IMR-90 (cell line): ENCODE data around the gene NDST3. TPM values are rescaled to one million over a fixed set of nuclear protein-coding genes. Genes with fewer than 3 reads are reported as not detected.

Experiments used
- ATAC-seq: fragments of 200-7000 bp; cut with Tn5 transposase; 2 replicates; pipeline ENCODE4 v1.9.1; 2020; ENCODE audit warnings: low read depth, mild to moderate bottlenecking, moderate library complexity
- BruUV-seq: library from RNA; stranded (reverse); fragments of 400-500 nt; replicated peaks from 2 replicates; lab custom pipeline; 2021; lab: Mats Ljungman, UMichigan
- CTCF ChIA-PET: fragments of 300-600 bp; formaldehyde crosslinking; extraction: SDS; loops from one replicate; lab custom pipeline; 2021; ENCODE audit warnings: antibody characterized with exemption; lab: Yijun Ruan, JAX
- POLR2A ChIA-PET: fragments of 300-600 bp; sonication (Branson Sonifier 250); formaldehyde crosslinking; loops from one replicate; lab custom pipeline; 2022; ENCODE audit warnings: antibody characterized with exemption; ENCODE audit not compliant: unreplicated experiment; lab: Charles Lee
- DNase-seq: peaks from one replicate; pipeline ENCODE4 v3.0.0; 2013
- H2AFZ ChIP-seq: replicated peaks from 2 replicates; pipeline ENCODE3; 2013; ENCODE audit warnings: low read length, mild to moderate bottlenecking; ENCODE audit not compliant: poor library complexity
- H2AK5ac ChIP-seq: 2 replicates; pipeline ENCODE4 v1.6.1; 2013; ENCODE audit warnings: low read depth, low read length, inconsistent platforms
- H2AK9ac ChIP-seq: replicated peaks from 2 replicates; pipeline ENCODE3; 2013; ENCODE audit warnings: mild to moderate bottlenecking, low read depth, low read length, moderate library complexity; ENCODE audit not compliant: poor library complexity
- H2BK120ac ChIP-seq: 2 replicates; pipeline ENCODE4 v1.6.1; 2013; ENCODE audit warnings: low read depth, low read length, inconsistent platforms
- H2BK15ac ChIP-seq: 3 replicates; pipeline ENCODE4 v1.6.1; 2013; ENCODE audit warnings: low read depth, low read length, inconsistent platforms
- H2BK20ac ChIP-seq: 2 replicates; pipeline ENCODE4 v1.6.1; 2013; ENCODE audit warnings: low read depth, mild to moderate bottlenecking, inconsistent platforms, low read length, moderate library complexity
- H2BK5ac ChIP-seq: 2 replicates; pipeline ENCODE4 v1.6.1; 2013; ENCODE audit warnings: mild to moderate bottlenecking, low read depth, low read length, inconsistent platforms; ENCODE audit not compliant: poor library complexity, severe bottlenecking
- H3K14ac ChIP-seq: replicated peaks from 2 replicates; pipeline ENCODE4 v1.6.1; 2013; ENCODE audit warnings: low read depth, low read length, inconsistent platforms
- H3K18ac ChIP-seq: 2 replicates; pipeline ENCODE4 v1.6.1; 2013; ENCODE audit warnings: low read depth, low read length, control low read depth
- H3K23ac ChIP-seq: 2 replicates; pipeline ENCODE4 v1.6.1; 2013; ENCODE audit warnings: low read depth, low read length, inconsistent platforms
- H3K27ac ChIP-seq: 2 replicates; pipeline ENCODE4 v1.5.1; 2013; ENCODE audit warnings: mild to moderate bottlenecking, control low read depth, low read length; ENCODE audit not compliant: insufficient read depth
- H3K27me3 ChIP-seq: 2 replicates; pipeline ENCODE4 v1.6.1; 2013; ENCODE audit warnings: low read length; ENCODE audit not compliant: control insufficient read depth, insufficient read depth
- H3K36me3 ChIP-seq: 2 replicates; pipeline ENCODE4 v1.6.1; 2013; ENCODE audit warnings: low read length, mixed read lengths; ENCODE audit not compliant: control insufficient read depth, insufficient read depth
- H3K4ac ChIP-seq: 2 replicates; pipeline ENCODE4 v1.6.1; 2013; ENCODE audit warnings: low read depth, low read length, inconsistent platforms
- H3K4me1 ChIP-seq: 2 replicates; pipeline ENCODE4 v1.6.1; 2013; ENCODE audit warnings: low read length, mixed read lengths; ENCODE audit not compliant: control insufficient read depth, insufficient read depth
- H3K4me2 ChIP-seq: 2 replicates; pipeline ENCODE4 v1.6.1; 2013; ENCODE audit warnings: low read depth, mild to moderate bottlenecking, control low read depth, low read length, moderate library complexity
- H3K4me3 ChIP-seq: 2 replicates; pipeline ENCODE4 v1.5.1; 2013; ENCODE audit warnings: low read depth, mild to moderate bottlenecking, control low read depth, low read length, moderate library complexity; ENCODE audit not compliant: insufficient read depth
- H3K56ac ChIP-seq: 2 replicates; pipeline ENCODE4 v1.6.1; 2013; ENCODE audit warnings: low read length, inconsistent platforms; ENCODE audit not compliant: insufficient read depth; ENCODE audit errors: extremely low read depth
- H3K79me1 ChIP-seq, 2 experiments: 2 replicates each; pipeline ENCODE4 v1.6.1; 2013; ENCODE audit warnings: low read length in 2 of 2, inconsistent platforms in 1 of 2, low read depth in 1 of 2
- H3K9ac ChIP-seq: 2 replicates; pipeline ENCODE4 v1.6.1; 2013; ENCODE audit warnings: low read depth, low read length, control low read depth
- H3K9me1 ChIP-seq: 2 replicates; pipeline ENCODE4 v1.6.1; 2013; ENCODE audit warnings: low read length, inconsistent platforms; ENCODE audit not compliant: insufficient read depth
- H3K9me3 ChIP-seq: 2 replicates; pipeline ENCODE4 v1.6.1; 2013; ENCODE audit warnings: low read length; ENCODE audit not compliant: control insufficient read depth, insufficient read depth
- H4K20me1 ChIP-seq: 2 replicates; pipeline ENCODE4 v1.6.1; 2013; ENCODE audit warnings: low read length, inconsistent platforms; ENCODE audit not compliant: insufficient read depth
- H4K5ac ChIP-seq: 2 replicates; pipeline ENCODE4 v1.6.1; 2013; ENCODE audit warnings: mild to moderate bottlenecking, low read depth, low read length, control low read depth
- H4K8ac ChIP-seq, 2 experiments: 2 replicates each; pipeline ENCODE4 v1.6.1; 2013; ENCODE audit warnings: low read depth in 2 of 2, low read length in 2 of 2, control low read depth in 1 of 2, inconsistent platforms in 1 of 2
- H4K91ac ChIP-seq: 2 replicates; pipeline ENCODE4 v1.6.1; 2013; ENCODE audit warnings: low read depth, low read length, inconsistent platforms; ENCODE audit not compliant: insufficient read depth
- ELK1 ChIP-seq: fragments of 150-350 bp; IDR thresholded peaks from 2 replicates; pipeline ENCODE4 v1.6.1; 2016; ENCODE audit warnings: low read depth, mild to moderate bottlenecking, low read length, moderate library complexity, borderline replicate concordance
- FOS ChIP-seq: fragments of 150-350 bp; IDR thresholded peaks from 2 replicates; pipeline ENCODE4 v1.6.1; 2016; ENCODE audit warnings: low read depth, low read length
- MAZ ChIP-seq: IDR thresholded peaks from 2 replicates; pipeline ENCODE4 v1.6.1; 2012; ENCODE audit warnings: low read depth, mild to moderate bottlenecking, low read length, improper control_type of control experiment, moderate library complexity, borderline replicate concordance
- MXI1 ChIP-seq: IDR thresholded peaks from 2 replicates; pipeline ENCODE4 v1.6.1; 2012; ENCODE audit warnings: low read depth, mild to moderate bottlenecking, low read length, moderate library complexity, borderline replicate concordance
- POLR2A ChIP-seq: IDR thresholded peaks from 2 replicates; pipeline ENCODE4 v1.6.1; 2012; ENCODE audit warnings: mild to moderate bottlenecking, low read depth, low read length
- RAD21 ChIP-seq: IDR thresholded peaks from 2 replicates; pipeline ENCODE4 v1.6.1; 2012; ENCODE audit warnings: low read length, improper control_type of control experiment
- RCOR1 ChIP-seq: IDR thresholded peaks from 2 replicates; pipeline ENCODE4 v1.6.1; 2012; ENCODE audit warnings: mild to moderate bottlenecking, low read length, improper control_type of control experiment; ENCODE audit not compliant: insufficient replicate concordance
- SMC3 ChIP-seq: fragments of 150-350 bp; IDR thresholded peaks from 2 replicates; pipeline ENCODE4 v1.6.1; 2016; ENCODE audit warnings: low read depth, mild to moderate bottlenecking, antibody characterized with exemption, low read length, moderate library complexity
- WGBS, 2 experiments: methylation state at CpG; one replicate each; pipeline versions ENCODE4 v1.1.5 to v1.1.7; 2013; ENCODE audit warnings: missing lambda C conversion rate in 2 of 2; ENCODE audit not compliant: insufficient read length in 1 of 2; ENCODE audit errors: extremely low coverage in 2 of 2; 5-methylcytosine and 5-hydroxymethylcytosine counted together
- dilution Hi-C: fragments of 300-500 bp; cut with HindIII; formaldehyde crosslinking; loops from one replicate; pipeline ENCODE4 v1.14.3; 2018; ENCODE audit warnings: low sequenced_read_pairs; ENCODE audit not compliant: unreplicated experiment
- in situ Hi-C: fragments of 300-500 bp; cut with MboI; formaldehyde crosslinking; loops from 3 replicates; pipeline ENCODE4 v1.14.3; 2019; ENCODE audit warnings: low sequenced_read_pairs, inconsistent platforms, mixed read lengths
- intact Hi-C: fragments of 100-400 bp; cut with micrococcal nuclease; formaldehyde crosslinking; loops from 2 replicates; pipeline ENCODE4 v1.10.0; 2022
- polyA plus RNA-seq, 3 experiments: library from polyadenylated mRNA; depleted of rRNA; stranded (reverse); fragments of >200 nt; gene quantifications; 2 replicates each; pipeline ENCODE4 v1.2.3, GENCODE V29; 2012; ENCODE audit warnings: low replicate concordance in 1 of 3
- total RNA-seq: library from RNA; depleted of rRNA; stranded (reverse); fragments of >200 nt; gene quantifications from 2 replicates; pipeline ENCODE4 v1.2.3, GENCODE V29; 2012
- TF ChIP-seq, protein P1 (sequence below): conservative IDR thresholded peaks from 2 replicates; pipeline ENCODE4 v1.5.1; 2012; ENCODE audit warnings: mild to moderate bottlenecking, low read depth, low read length, improper control_type of control experiment

The NDST3 gene
- total and polyA plus RNA-seq, 2 of the 4 experiments (the other 2 are of a cell fraction) = 0.10 to 0.18 TPM

DNA sequence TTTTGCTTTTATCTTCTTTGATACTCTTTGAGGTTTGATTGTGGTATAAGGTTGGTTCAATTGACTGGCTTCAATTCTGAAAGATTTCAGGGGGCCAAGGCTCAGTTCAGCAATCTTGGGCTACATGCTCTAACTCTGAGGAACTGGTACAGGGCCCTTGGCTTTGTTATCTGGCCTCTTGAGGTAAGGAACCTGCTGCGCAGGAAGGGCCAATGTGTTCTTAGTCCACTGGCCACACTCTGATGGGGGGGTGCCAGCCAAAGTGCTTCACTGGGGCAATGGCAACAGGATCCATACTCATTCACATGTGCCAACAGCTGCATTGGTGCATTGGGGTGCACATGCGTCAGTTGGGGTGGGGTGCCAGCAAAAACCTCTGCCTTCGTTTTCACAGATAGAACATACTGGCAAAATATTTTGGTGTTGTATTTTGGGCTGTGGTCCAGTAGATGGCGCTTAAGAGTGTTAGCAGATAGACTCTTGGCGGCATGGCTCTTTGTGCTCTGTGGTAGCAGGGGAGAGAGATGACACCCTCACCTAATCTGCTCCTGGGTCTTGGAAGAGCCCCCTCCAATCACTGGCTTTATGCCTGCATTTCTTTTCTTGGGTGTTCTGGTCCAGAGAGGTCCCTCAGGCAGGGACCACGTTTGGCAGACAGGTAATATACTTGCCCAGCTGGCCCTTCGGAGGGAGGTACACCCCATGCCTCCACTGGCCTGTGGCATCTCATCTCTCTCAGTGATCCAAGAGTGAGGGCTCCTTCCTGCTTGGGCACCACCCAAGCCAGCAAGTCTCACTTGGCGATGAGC lies 42.9 kb downstream of the NDST3 start:
- no peak overlapping the region for H3K14ac ChIP-seq
- no peak overlapping the region for H2AK9ac ChIP-seq
- H3K9me1 ChIP-seq = no peaks in the 10 kb centered on the region
- intact Hi-C loops (loop anchor here (2.0 kb wide), 1 partner anchor 148 kb away; no protein-coding TSS in a partner anchor), in situ Hi-C loops (loop anchor here (5.0 kb wide), 1 partner anchor 145 kb away; no protein-coding TSS in a partner anchor), dilution Hi-C loops (no loop called here)
- DNase-seq (peak; percentile 34), ATAC-seq (peak; percentile 56)
- H3K27ac ChIP-seq = no peak overlapping the region
- H3K23ac ChIP-seq = no peak overlapping the region
- POLR2A ChIA-PET = no interaction called here
- no peak overlapping the region for H4K91ac ChIP-seq
- H2AK5ac ChIP-seq = no peak overlapping the region; the same call in 1 of the 2 replicates
- H3K27me3 ChIP-seq = no peaks in the 10 kb centered on the region
- no peak overlapping the region for H2BK5ac ChIP-seq
- no peak for TF ChIP-seq MAZ
- no peak for TF ChIP-seq MXI1
- TF ChIP-seq RAD21 = peak; percentile 63
- no peak for TF ChIP-seq RCOR1
- TF ChIP-seq SMC3 = peak; percentile 65
- no peak for TF ChIP-seq POLR2A
- no peak for TF ChIP-seq ELK1
- TF ChIP-seq, protein P1, sequence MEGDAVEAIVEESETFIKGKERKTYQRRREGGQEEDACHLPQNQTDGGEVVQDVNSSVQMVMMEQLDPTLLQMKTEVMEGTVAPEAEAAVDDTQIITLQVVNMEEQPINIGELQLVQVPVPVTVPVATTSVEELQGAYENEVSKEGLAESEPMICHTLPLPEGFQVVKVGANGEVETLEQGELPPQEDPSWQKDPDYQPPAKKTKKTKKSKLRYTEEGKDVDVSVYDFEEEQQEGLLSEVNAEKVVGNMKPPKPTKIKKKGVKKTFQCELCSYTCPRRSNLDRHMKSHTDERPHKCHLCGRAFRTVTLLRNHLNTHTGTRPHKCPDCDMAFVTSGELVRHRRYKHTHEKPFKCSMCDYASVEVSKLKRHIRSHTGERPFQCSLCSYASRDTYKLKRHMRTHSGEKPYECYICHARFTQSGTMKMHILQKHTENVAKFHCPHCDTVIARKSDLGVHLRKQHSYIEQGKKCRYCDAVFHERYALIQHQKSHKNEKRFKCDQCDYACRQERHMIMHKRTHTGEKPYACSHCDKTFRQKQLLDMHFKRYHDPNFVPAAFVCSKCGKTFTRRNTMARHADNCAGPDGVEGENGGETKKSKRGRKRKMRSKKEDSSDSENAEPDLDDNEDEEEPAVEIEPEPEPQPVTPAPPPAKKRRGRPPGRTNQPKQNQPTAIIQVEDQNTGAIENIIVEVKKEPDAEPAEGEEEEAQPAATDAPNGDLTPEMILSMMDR = peak; percentile 55
- TF ChIP-seq FOS = no peak
- CTCF ChIA-PET = interaction anchor here (0.6 to 1.8 kb wide), 5 partner anchors 8 to 336 kb away, joined by 3 to 5 read pairs (median 3); no protein-coding TSS in a partner anchor
- no peaks in the 10 kb centered on the region for H3K4me1 ChIP-seq
- no peaks in the 10 kb centered on the region for H3K79me1 ChIP-seq
- no peak overlapping the region for H4K8ac ChIP-seq
- no peak overlapping the region for H3K4ac ChIP-seq
- no TSS peak for BruUV-seq
- no peak overlapping the region for H3K4me3 ChIP-seq
- H2BK120ac ChIP-seq = no peak overlapping the region
- H2BK20ac ChIP-seq = no peak overlapping the region
- H4K20me1 ChIP-seq = no peaks in the 10 kb centered on the region
- no peak overlapping the region for H3K18ac ChIP-seq
- no peak overlapping the region for H4K5ac ChIP-seq
- H3K36me3 ChIP-seq = no peaks in the 10 kb centered on the region
- no peak overlapping the region for H3K56ac ChIP-seq
- 83% methylated on average over 3 of the region's 8 CpGs; no CpG with 5 or more reads in 1 of the 2 experiments for WGBS, 2 experiments
- no peak overlapping the region for H3K9ac ChIP-seq
- H3K4me2 ChIP-seq = no peak overlapping the region
- H2AFZ ChIP-seq = peak overlapping the region; percentile 18
- no peaks in the 10 kb centered on the region; the same call in 1 of the 2 replicates for H3K9me3 ChIP-seq
- no peak overlapping the region for H2BK15ac ChIP-seq
